Activated CD4-positive, alpha-beta T cell treated with anti-CD3 and anti-CD28 coated beads for 4 hours (primary cell): ENCODE measurements around the gene FAM131C.
"Not testable (repeated sequence)": the region's sequence is repeated elsewhere in the genome, so short reads cannot be mapped to it uniquely, and the experiment has no call there.

ENCODE experiments used
- DNase-seq, 2 donors: peaks; one replicate each; pipeline ENCODE4 v3.0.0-alpha.2; 2020

Gene FAM131C

GRCh38 chr1:16073490-16074119 lies at the start of gene FAM131C:
Gene FAM131C, minus strand, starts transcription at chr1:16073651. Its CDS starts 209 bp downstream, at chr1:16073442.
- DNase-seq, result peak; percentile 23 to 26

- peak; percentile 30 to 38 for DNase-seq
These were observed 49.5 kb upstream of the FAM131C start for GRCh38 chr1:16122916-16123315.

- DNase-seq, result no peak
These were observed 49.0 kb upstream of the FAM131C start for GRCh38 chr1:16122350-16122881.

GRCh38 chr1:16120940-16121410 lies 47.5 kb upstream of the FAM131C start:
- no peak for DNase-seq

GRCh38 chr1:16120407-16120806 lies 47.0 kb upstream of the FAM131C start:
- no peak for DNase-seq

GRCh38 chr1:16119926-16120325 lies 46.5 kb upstream of the FAM131C start:
- no peak for DNase-seq

- DNase-seq, result no peak
These were observed 46.1 kb upstream of the FAM131C start for GRCh38 chr1:16119504-16119903.

- no peak for DNase-seq
These were observed 45.3 kb upstream of the FAM131C start for GRCh38 chr1:16118706-16119105.

GRCh38 chr1:16117936-16118335 lies 44.5 kb upstream of the FAM131C start:
- no peak for DNase-seq

- DNase-seq, result no peak
These were observed 43.9 kb upstream of the FAM131C start for GRCh38 chr1:16117369-16117768.

GRCh38 chr1:16116625-16117024 lies 43.2 kb upstream of the FAM131C start:
- no peak for DNase-seq

- DNase-seq, result no peak
These were observed 42.6 kb upstream of the FAM131C start for GRCh38 chr1:16116002-16116401.

GRCh38 chr1:16115468-16115983 lies 42.1 kb upstream of the FAM131C start:
- no peak for DNase-seq

GRCh38 chr1:16114527-16115467 lies 41.3 kb upstream of the FAM131C start:
- no peak for DNase-seq

- no peak for DNase-seq
These were observed 39.4 kb upstream of the FAM131C start for GRCh38 chr1:16112596-16113555.

GRCh38 chr1:16111771-16112595 lies 38.5 kb upstream of the FAM131C start:
- no peak for DNase-seq

- no peak for DNase-seq
These were observed 37.4 kb upstream of the FAM131C start for GRCh38 chr1:16110884-16111283.

GRCh38 chr1:16110456-16110855 lies 37.0 kb upstream of the FAM131C start:
- DNase-seq, result no peak

- no peak for DNase-seq
These were observed 36.1 kb upstream of the FAM131C start for GRCh38 chr1:16109571-16109970.

GRCh38 chr1:16107039-16107438 lies 33.6 kb upstream of the FAM131C start:
- not testable (repeated sequence) for DNase-seq

- no peak for DNase-seq
These were observed 28.2 kb upstream of the FAM131C start for GRCh38 chr1:16101623-16102022.
